Memory B cell (primary cell): ENCODE data around the gene MGRN1.
"Not testable (repeated sequence)": the region's sequence is repeated elsewhere in the genome, so short reads cannot be mapped to it uniquely, and the experiment has no call there.

Experiments used
- ATAC-seq: fragments of 150-1000 bp; cut with Tn5 transposase; 2 replicates; pipeline ENCODE4 v1.10.0; 2021; ENCODE audit warnings: low read depth, mild to moderate bottlenecking, moderate library complexity
- DNase-seq, 2 donors: peaks; one replicate each; pipeline ENCODE4 v3.0.0; 2022; ENCODE audit warnings: low spot score in 2 of 2
- H3K27ac Mint-ChIP-seq: one replicate; pipeline ENCODE4 v1.8.0; 2022; ENCODE audit warnings: mild to moderate bottlenecking, moderate library complexity, mixed read lengths
- H3K27me3 Mint-ChIP-seq: one replicate; pipeline ENCODE4 v1.8.0; 2022; ENCODE audit warnings: mixed read lengths
- H3K36me3 Mint-ChIP-seq: one replicate; pipeline ENCODE4 v1.8.0; 2022; ENCODE audit warnings: mild to moderate bottlenecking, mixed read lengths
- H3K4me1 Mint-ChIP-seq: one replicate; pipeline ENCODE4 v1.8.0; 2022; ENCODE audit warnings: mixed read lengths
- H3K4me3 Mint-ChIP-seq: one replicate; pipeline ENCODE4 v1.8.0; 2022; ENCODE audit warnings: mild to moderate bottlenecking, moderate library complexity, mixed read lengths
- H3K9me3 Mint-ChIP-seq: one replicate; pipeline ENCODE4 v1.8.0; 2022; ENCODE audit warnings: mixed read lengths

The MGRN1 gene

GRCh38 chr16:4729876-4730275 is 105.2 kb downstream of the MGRN1 start:
- DNase-seq (no peak), ATAC-seq (no peak)
- H3K36me3 Mint-ChIP-seq, result peaks cover 9% of the 10 kb centered on the region
- no peaks in the 10 kb centered on the region for H3K9me3 Mint-ChIP-seq
- no peak overlapping the region for H3K4me3 Mint-ChIP-seq
- no peaks in the 10 kb centered on the region for H3K27me3 Mint-ChIP-seq
- no peak overlapping the region for H3K27ac Mint-ChIP-seq
- peaks cover 5% of the 10 kb centered on the region for H3K4me1 Mint-ChIP-seq

DNA sequence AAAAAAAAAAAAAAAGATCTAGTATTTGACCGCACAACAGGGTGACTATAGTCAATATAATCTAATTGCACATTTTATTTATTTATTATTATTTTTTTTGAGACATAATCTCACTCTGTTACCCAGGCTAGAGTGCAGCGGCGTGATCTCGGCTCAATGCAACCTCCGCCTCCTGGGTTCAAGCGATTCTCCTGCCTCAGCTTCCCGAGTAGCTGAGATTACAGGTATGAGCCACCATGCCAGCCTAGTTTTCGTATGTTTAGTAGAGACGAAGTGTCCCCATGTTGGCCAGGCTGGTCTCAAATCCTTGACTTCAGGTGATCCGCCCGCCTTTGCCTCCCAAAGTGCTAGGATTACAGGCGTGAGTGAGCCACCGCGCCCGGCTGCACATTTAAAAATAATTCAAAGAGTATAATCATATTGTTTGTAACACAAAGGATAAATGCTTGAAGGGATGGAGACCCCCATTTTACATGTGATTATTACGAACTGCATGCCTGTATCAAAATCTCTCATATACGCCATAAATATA is 108.7 kb downstream of the MGRN1 start:
- Mint-ChIP-seq H3K4me1 (peaks cover 10% of the 10 kb centered on the region), H3K27ac (no peak overlapping the region), H3K4me3 (peak overlapping the region; percentile 94), H3K36me3 (peaks cover 6% of the 10 kb centered on the region), H3K9me3 (no peaks in the 10 kb centered on the region), H3K27me3 (peaks cover 6% of the 10 kb centered on the region)
- DNase-seq, result no peak
- no peak for ATAC-seq

DNA sequence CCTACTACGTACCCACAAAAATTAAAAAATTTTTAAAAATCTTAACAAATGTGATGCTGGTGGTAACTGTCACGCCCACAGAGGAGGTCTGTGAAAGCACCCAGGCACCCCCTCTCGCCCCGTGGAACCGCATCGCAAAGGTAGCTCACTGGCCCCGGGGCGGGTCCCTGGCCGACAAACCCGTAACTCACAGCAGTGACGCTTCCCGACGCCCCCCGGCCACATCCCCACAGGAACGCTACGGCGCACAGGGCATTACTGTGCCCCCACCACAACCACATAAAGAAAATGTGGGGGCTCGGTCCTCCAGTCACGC is 109.1 kb downstream of the MGRN1 start:
- Mint-ChIP-seq H3K27me3 (peaks cover 6% of the 10 kb centered on the region), H3K36me3 (peaks cover 5% of the 10 kb centered on the region), H3K9me3 (no peaks in the 10 kb centered on the region), H3K4me3 (peak overlapping the region; percentile 94), H3K4me1 (peaks cover 10% of the 10 kb centered on the region), H3K27ac (no peak overlapping the region)
- peak; percentile 8 for ATAC-seq
- DNase-seq, result no peak

DNA sequence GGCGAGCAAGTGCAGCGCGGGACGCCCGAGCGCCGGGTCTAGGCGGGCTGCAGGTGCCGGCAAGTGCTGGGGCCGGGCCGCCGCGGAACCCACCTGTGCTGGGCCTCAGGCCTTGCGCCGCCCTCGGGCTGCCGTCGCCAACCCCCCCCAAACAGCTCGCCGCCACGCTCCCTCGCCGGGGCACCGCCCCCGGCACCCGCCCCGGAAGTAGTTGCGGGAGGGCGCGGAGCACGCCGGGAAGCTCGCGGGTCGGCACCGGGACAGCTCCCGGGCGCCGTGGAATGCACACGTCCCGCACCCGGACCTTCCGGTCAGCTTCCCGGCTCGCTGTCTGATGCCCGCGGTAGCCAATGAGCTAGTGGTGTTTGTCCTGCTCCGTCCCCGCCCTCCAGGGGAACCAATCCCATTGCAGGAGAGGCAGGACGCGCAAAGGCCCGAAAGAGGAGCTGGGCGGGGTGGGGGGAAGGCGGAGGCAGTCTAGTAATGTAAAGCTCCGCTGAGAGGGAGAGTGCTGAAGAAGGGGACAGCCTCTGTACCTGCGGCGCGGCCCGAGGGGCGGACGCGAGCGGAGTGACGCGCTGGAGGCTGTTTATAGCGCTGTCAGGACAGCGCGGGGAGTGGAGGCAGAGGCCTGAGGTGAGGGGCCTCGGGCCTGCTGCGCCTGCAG is 109.6 kb downstream of the MGRN1 start, which contains the start of the genes ANKS3 and DNAAF8:
Gene ANKS3, minus strand, starts transcription at position 209 of the 667 bp plus-strand sequence. CDS start 4,122 bp downstream, outside the sequence.
Gene DNAAF8, plus strand, starts transcription at position 475 of the 667 bp plus-strand sequence. CDS start 1,978 bp downstream, outside the sequence.
- H3K4me3 Mint-ChIP-seq, result peak within 1 kb of the TSS; percentile 94
- H3K4me1 Mint-ChIP-seq, result peaks cover 10% of the 10 kb centered on the region
- no peaks in the 10 kb centered on the region for H3K9me3 Mint-ChIP-seq
- DNase-seq (peak; percentile 71 to 77), ATAC-seq (peak; percentile 81)
- H3K36me3 Mint-ChIP-seq, result peaks cover 2% of the 10 kb centered on the region
- peak within 1 kb of the TSS; percentile 89 for H3K27ac Mint-ChIP-seq
- H3K27me3 Mint-ChIP-seq, result peaks cover 6% of the 10 kb centered on the region

- Mint-ChIP-seq H3K27me3 (peaks cover 6% of the 10 kb centered on the region), H3K27ac (peak overlapping the region; percentile 89), H3K36me3 (peaks cover 2% of the 10 kb centered on the region), H3K9me3 (no peaks in the 10 kb centered on the region), H3K4me3 (peak overlapping the region; percentile 94), H3K4me1 (peaks cover 10% of the 10 kb centered on the region)
- ATAC-seq, result peak; percentile 78
- peak; percentile 92 for DNase-seq
Measured at GRCh38 chr16:4734730-4735535, 110.3 kb downstream of the MGRN1 start.

GRCh38 chr16:4736546-4736945 is 111.9 kb downstream of the MGRN1 start:
- Mint-ChIP-seq H3K36me3 (no peaks in the 10 kb centered on the region), H3K27me3 (peaks cover 6% of the 10 kb centered on the region), H3K4me3 (no peak overlapping the region), H3K27ac (no peak overlapping the region), H3K9me3 (no peaks in the 10 kb centered on the region), H3K4me1 (peaks cover 10% of the 10 kb centered on the region)
- no peak for ATAC-seq
- no peak for DNase-seq

DNA sequence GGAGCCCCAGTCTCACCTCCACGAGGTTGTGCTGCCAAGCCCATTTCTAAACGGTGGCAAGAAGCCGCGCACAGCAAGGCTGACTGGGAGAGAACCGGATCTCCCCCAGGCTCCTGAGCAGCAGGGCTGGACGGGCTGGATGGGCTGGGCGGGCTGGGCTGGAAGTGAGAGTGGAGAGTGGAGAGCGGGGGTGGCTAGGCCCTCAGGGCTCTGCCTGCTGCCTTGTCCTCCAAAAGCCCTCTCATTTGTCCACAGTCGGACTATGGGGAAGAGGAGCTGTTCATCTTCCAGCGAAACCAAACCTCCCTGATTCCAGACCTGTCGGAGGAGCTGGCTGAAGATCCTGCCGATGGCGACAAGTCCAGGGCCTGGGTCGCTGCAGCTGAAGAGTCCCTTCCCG is 112.9 kb downstream of the MGRN1 start:
- Mint-ChIP-seq H3K9me3 (no peaks in the 10 kb centered on the region), H3K4me1 (peaks cover 10% of the 10 kb centered on the region), H3K4me3 (no peak overlapping the region), H3K36me3 (no peaks in the 10 kb centered on the region), H3K27ac (no peak overlapping the region), H3K27me3 (peaks cover 6% of the 10 kb centered on the region)
- DNase-seq, result no peak
- no peak for ATAC-seq

DNA sequence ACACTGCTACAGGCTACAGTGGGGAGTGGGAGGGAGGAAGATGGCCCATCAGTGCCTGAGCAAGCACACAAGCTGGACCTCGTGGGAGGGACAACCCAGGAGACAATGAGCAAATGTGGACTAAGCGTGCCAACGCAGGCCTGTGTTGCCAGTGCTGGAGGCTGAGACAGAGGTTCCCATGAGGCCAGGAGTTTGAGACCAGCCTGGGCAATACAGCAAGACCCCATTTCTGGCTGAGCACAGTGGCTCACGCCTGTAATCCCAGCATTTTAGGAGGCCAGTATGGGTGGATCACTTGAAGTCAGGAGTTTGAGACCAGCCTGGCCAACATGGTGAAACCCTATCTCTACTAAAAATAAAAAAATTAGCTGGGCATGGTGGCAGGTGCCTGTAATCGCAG is 113.7 kb downstream of the MGRN1 start:
- not testable (repeated sequence) for H3K9me3 Mint-ChIP-seq, H3K27me3 Mint-ChIP-seq, H3K4me1 Mint-ChIP-seq, DNase-seq, H3K4me3 Mint-ChIP-seq, H3K27ac Mint-ChIP-seq, ATAC-seq, H3K36me3 Mint-ChIP-seq
